Activated naive CD8-positive, alpha-beta T cell treated with anti-CD3 and anti-CD28 coated beads, Interleukin-2, amount 50 U/mL, for 16 hours (primary cell): ENCODE measurements around the gene C1orf105.
"Not testable (repeated sequence)": the region's sequence is repeated elsewhere in the genome, so short reads cannot be mapped to it uniquely, and the experiment has no call there.

ENCODE experiments used
- DNase-seq: peaks from one replicate; pipeline ENCODE4 v3.0.0-alpha.2; 2020; ENCODE audit warnings: low read depth, low spot score

Gene C1orf105

GRCh38 chr1:172486805-172487454, 66.4 kb downstream of the C1orf105 start:
- no peak for DNase-seq

DNA sequence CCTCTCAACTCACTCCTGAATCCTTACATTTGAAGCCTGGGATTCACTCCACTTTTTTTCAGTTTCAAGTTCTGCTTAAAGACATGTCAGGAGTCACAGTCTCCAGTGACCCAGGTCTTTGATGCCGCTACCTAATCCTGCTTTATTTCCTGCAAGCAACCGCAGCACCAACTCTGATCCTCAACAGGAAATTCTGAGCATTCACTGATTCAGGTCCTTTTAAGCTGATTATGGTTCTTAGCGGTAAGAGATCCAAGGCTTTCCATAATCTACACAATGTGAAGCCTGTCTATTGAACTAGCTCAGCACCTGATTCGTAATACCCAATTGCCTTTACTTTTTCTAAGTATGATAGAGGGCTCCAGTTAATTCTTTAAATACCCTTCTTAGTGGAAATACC, 67.1 kb downstream of the C1orf105 start:
- no peak for DNase-seq

DNA sequence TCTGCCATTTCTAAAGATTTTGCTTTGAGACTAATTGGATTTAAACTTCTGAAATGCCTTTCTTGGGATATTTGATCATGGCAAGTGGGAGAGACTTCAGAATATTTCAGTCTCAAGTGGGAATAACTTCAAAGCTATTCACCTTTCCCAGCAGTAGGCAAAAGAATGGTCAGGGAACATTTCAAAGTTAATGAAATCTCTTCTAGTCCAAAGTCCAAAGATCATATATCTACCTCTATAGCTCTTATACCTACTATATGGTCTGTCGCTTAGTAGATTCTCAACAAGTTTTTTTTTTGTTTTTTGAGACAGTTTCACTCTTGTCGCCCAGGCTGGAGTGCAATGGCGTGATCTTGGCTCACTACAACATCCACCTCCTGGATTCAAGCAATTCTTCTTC, 67.9 kb downstream of the C1orf105 start:
- DNase-seq, result no peak

GRCh38 chr1:172489847-172490246, 69.4 kb downstream of the C1orf105 start:
- no peak for DNase-seq

DNA sequence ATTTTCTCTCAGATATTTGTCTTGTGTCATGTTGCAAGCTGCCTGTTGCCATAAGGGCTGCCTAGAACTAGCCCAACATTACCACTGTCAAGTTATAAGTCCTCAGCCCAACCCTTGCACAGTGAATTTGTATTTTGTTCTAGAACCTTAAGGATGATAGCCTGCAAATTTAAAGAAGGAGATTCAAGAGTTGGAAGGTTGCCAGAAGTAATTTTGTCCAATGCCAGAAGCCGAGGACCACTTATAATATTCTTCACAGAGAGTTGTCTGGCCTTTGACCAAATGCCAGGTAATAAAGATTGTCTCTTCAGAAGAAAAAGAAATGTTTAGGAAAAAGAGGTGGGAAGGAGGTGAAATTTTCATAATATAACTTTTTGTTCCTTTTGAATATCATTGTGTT, 71.9 kb downstream of the C1orf105 start:
- DNase-seq, result no peak

- no peak for DNase-seq
Observed at GRCh38 chr1:172494166-172494565, 73.7 kb downstream of the C1orf105 start.

DNA sequence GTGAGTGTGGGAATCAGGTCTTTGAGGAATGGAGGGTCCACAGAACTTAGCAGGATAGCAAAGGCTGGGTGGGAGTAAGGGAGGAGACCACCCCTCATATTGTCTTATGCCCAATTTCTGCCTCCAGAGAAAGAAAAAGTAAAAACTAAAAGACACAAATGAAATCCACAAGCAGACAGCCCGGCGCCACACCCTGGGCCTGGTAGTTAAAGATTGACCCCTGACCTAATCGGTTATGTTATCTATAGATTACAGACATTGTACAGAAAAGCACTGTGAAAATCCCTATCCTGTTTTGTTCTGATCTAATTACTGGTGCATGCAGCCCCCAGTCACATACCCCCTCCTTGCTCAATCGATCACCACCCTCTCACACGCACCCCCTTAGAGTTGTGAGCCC, 75.6 kb downstream of the C1orf105 start:
- not testable (repeated sequence) for DNase-seq

GRCh38 chr1:172496678-172497077, 76.2 kb downstream of the C1orf105 start:
- no peak for DNase-seq

- DNase-seq, result no peak
Observed at GRCh38 chr1:172497230-172497629, 76.7 kb downstream of the C1orf105 start.

GRCh38 chr1:172498857-172499256, 78.4 kb downstream of the C1orf105 start:
- no peak for DNase-seq

- no peak for DNase-seq
Observed at GRCh38 chr1:172499636-172500141, 79.2 kb downstream of the C1orf105 start.

DNA sequence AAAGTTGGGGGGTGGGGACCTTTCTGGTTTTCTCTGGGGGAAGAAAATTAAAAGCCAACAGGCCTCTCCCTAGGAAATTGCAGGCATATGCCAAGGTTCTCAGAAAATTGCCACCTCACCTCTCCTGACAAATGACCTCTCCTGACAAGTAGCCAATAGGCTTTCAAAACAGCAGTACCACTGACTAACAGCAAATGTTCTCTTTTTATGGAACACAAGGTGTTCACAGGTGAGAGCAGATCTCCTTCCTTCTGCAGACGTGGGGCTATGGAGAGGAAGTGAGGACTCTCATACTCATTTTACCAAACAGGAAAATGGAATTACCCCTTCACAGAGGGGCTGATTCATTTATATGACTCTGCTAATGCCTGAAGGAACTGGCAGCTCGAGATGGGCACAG, 79.7 kb downstream of the C1orf105 start:
- DNase-seq, result no peak

- no peak for DNase-seq
Observed at GRCh38 chr1:172507741-172508140, 87.3 kb downstream of the C1orf105 start.

DNA sequence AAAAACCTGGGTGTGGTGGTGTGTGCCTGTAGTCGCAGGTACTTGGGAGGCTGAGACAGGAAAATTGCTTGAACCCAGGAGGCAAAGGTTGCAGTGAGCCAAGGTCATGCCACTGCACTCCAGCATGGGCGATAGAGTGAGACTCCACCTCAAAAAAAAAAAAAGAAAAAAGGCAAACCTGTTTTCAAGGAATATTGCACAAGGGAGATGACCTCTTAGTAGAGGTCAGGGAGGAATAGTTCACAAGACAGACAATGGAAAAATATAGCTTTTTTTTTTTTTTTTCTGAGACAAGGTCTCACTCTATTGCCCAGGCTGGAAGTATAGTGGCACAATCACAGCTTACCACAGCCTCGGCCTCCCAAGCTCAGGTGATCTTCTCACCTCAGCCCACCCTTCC, 90.0 kb downstream of the C1orf105 start:
- DNase-seq, result no peak

DNA sequence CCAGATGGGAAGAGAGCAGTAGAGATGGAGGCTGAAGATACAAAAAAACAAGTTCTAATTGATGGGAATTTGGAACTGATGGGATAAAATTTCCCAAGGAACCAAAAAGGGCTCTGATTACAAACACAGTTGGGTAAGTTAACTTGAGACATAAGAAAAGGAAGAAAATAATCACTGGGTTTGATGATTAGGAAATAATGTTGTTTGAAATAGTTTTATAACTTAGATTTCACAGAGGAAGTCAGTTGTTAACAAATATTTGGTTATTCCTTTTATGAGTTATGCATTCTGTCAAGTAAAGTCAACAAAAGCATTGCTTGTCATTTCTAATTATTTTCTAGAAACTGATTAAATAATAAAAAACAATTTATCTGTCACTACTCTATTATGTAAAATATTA, 92.1 kb downstream of the C1orf105 start:
- no peak for DNase-seq

DNA sequence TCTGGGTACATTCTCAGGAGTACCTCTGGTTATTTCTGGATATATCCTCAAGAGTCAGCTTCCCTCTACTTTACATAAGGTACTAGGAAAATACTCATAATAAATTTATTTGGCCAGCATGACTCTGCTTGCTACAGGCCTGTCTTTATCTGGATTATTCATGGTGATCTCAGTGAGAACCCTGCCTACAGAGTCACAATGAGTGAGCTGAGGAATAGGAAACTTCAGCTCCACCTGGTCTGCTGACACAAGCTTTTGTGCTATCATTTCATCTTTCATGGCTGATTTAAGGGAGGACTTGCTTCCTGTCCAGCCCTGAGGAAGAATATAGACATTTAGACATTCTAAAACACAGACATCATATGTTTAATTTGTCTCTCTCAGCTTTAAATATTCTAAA, 93.0 kb downstream of the C1orf105 start:
- DNase-seq, result no peak

DNA sequence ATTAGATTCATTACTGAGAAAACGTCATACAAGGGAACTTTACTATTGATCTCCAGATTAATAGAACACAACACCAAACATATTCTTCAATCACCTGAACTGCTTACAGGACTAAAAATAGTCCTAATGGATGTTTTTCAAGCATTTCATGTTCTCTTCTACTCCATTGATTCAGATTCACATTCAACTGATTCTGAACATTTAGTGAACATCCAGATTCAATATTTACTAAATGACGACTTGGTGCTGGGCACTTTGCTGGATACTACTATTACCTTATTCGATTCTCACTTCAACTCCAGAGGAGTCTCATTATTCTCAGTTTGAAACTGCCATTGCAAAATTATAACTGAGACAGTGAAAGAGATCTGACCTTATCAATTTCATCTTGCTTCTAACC, 93.6 kb downstream of the C1orf105 start:
- no peak for DNase-seq

GRCh38 chr1:172515436-172515835, 95.0 kb downstream of the C1orf105 start:
- DNase-seq, result no peak

DNA sequence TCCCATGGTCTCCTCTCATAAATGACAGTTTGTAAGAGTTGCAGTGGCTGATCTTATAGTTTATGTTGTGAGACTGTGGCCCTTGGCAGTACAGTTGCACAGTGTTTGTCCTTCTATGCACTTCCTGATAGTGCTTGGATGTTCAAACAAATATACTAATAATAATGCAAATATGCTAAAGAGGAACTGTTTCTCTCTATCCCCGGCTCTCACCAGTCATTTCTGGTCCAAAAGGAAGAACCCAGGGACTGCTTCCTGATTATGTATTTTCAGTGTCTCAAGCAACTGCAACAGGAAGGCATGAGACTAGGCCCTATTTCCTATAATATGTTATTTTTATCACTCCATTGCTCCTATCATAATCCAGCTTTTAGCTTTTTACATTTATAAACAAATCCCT, 95.4 kb downstream of the C1orf105 start:
- DNase-seq, result no peak

DNA sequence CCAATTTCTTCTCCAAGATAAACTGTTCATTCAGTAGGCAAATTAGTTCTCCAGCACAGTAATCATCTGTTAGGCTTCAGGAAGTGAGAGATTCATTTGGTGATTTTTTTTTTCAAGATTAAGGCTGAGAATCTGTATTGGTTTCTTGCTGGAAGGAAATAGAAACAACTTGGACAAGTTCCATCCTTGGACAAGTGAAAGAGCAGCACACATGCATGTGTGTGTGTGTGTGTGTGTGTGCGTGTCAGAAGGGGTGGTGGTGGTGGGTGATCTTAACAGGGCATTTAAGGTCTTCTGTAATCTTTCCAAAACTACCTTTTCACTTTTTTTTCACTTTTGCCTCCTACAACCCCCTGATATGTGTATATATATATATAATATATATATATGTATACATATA, 96.6 kb downstream of the C1orf105 start:
- DNase-seq, result no peak

GRCh38 chr1:172517545-172517944, 97.1 kb downstream of the C1orf105 start:
- no peak for DNase-seq
